ENCODE measurements around the gene DNHD1.

Gene DNHD1

DNA sequence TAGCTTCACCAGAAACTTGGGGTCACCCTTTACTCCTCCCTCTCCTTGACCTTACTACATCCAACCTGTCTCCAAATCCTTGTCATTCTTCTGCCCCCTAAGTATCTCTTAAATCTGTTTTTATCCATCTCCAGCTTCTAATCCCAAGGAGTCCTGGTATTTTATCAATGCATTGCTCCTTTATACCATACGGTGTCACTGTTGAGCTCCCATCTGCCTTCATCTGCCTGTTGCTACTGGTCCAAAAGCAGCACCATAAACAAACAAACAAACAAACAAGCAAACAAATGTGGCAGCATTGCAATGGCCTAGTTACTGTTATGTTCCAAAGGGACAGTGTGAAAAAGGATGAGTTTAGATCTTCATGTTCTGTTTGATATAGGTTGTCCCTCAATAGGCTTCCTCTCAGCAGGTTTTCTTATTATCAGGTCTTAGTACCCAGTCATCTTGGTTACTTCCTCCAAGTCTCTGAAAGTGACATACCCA, 34.2 kb downstream of the DNHD1 start:
- peak; percentile 24 for DNase-seq

DNA sequence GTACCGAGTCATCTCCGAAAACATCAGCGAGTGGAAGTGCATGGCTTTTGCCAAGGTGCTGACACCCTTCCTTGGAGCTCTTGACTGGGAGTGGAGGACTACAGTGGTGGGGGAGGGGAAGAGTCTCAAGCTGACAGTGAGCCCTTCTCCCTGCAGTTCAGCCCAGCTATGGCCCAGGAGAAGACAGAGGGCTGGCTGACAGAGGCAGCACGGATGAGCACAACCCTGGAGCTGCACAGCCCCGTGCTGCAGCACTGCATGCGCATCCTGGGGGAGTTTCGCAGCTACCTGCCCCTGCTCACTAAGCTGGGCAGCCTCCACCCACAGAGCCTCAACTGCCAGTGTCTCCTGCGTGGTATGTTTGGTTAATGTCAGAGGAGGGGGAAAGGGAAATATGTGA, 41.4 kb downstream of the DNHD1 start:
- DNase-seq: no peak

DNA sequence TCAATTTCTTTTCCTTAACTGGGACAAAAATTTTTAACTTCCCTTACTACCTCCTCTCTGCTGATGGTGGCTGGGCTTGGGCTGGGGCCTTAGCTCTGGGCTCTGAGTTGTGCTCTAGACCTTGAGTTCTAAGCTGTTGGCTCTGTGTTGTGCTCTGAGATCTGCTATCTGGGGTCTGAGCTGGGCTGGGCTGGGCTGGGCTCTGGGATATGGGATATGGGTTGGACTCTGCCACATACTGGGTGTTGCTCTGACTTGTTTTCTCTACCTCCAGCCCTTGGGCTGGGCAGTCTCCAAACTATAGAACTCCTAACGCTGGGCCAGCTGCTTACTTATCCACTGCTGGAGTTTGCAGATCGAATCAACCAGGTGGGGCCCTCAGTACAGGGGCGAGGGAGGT, 41.9 kb downstream of the DNHD1 start:
- DNase-seq: no peak

DNA sequence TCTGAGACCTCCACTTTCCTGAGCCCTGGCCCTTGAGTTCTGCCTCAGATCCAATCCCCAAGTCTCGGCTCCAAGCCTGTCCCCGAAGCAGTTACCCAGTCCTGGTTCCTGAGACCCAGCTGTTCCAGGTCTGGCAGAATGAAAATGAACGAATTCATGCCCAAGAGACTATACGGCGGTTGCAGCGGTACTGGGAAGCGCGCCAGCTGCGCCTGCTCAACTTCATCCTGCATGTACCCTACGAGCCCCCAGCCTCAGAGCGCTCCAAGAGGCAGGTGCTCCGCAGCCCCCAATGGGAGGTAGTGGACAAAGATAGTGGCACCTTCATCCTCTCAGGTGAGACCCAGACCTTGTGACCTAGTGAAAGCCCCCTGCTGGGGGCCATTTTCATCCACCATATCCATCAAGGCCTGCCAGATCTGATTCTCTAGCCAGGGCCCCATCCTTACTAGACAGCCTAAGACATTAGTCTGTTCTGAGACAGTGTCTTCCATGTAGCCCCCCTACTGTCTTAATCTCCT, 42.7 kb downstream of the DNHD1 start:
- DNase-seq: no peak

DNA sequence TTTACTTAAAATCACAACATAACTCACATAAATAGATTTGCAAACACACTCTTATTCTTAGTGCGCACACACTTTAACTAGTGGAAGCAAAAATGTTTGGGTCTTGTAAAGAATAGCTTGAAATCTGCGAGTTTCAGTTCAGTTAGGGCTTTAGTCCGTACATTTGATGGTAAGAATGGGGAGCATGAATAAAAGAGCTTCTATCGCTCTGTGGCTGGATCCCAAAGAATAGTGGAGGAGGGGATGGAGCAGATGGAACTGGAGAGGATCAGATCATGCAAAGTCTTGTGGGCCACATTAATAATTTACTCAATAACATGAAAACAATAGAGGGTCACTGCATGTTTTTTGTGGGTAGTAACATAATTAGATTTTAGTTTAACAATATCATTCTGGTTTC, 44.3 kb downstream of the DNHD1 start:
- no peak for DNase-seq

DNA sequence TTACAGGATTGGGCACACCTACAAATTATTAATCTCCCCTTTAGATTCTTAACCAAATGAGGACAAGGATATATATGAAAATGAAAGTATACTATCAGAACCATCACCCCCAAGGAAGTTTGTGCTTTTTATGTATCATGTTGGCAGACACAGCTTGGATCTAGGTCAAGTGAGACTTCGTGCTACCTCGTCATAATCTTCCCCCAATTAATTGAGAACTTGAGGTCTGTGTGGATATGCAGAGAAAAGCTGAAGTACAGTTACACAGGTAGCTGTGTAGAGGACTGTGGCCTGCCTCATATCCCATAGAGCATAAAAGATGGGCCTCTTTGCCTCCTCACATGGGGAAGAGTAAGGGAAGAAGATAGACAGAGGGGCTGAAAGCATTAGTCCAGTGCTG, 45.6 kb downstream of the DNHD1 start:
- no peak for DNase-seq

DNA sequence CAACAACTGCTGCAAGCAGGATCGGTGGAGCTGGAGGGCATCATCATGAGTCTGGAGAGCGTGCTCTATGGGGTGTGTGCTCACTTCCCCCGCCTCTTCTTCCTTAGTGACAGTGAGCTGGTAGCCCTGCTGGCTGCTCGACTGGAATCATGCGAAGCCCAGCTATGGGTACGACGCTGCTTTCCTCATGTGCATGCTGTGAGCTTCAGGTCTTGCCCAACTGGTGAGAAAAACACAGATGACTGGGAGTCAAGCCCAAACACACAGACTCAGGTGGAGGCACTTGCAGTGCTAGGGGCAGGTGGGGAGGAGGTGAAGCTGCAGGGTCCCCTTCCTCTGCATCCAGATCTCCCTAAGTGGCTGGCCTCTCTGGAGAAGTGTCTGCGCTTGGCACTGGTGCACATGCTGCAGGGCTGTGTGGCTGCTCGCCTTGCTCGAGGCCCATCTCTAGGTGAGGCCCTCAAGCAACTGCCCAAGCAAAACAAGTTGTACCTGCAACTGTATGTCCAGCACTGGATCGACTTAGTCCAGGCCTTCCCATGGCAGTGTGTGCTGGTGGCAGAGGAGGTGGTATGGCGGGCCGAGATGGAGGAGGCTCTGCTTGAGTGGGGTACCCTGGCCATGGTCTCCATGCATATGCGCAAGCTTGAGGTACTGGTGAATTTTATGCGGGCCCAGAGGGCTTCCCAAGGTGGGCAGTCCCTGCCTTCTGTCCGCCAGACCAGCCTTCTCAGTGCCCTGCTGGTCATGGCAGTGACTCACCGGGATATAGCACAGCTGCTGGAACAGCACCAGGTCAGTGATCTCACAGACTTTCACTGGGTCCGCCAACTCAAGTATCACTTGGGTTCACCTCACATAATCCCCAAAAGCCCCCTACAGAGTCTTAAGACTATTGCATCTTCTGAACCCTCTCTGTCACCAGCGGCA, 48.1 kb downstream of the DNHD1 start:
- no peak for DNase-seq

DNA sequence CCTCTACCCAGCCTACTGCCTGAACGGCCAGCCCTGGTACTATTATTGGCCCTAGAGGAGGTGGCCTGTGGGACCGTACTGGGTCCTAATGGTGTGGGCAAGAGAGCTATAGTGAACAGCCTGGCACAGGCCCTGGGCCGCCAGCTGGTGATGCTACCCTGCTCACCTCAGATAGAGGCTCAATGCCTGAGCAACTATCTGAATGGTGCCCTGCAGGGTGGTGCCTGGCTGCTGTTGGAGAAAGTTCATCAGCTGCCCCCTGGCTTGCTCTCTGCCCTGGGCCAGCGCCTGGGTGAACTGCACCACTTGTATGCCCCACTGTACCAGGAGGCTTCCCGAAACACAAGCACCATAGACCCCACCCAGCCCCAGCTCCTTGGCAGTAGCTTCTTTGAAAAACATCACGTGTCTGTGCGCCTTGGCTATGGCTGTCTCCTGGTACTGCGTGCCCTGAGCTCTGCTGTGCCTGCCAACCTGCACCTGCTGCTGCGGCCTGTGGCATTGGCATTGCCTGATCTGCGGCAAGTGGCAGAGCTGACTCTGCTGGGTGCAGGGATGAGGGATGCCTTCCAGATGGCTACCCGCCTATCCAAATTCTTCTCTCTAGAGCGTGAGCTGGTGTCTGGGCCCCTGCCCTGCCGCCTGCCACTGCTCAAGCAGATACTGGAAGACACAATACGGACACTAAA, 49.0 kb downstream of the DNHD1 start:
- no peak for DNase-seq

DNA sequence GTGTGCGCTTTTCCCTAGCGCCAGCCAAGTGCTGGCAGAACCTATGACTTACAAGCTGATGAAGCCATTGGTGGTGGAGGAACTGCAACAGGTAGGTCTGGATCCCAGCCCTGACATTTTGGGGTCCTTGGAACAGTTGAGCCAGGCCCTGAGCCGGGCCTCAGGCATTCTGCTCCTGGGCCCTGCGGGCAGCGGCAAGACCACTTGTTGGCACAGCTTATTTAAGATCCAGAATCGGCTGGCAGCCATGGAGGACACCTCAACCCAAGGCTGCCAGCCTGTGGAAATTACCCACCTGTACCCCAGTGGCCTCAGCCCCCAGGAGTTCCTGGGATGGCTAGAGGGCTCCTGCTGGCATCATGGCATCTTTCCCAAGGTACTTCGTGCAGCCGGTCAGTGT, 49.7 kb downstream of the DNHD1 start:
- no peak for DNase-seq

DNA sequence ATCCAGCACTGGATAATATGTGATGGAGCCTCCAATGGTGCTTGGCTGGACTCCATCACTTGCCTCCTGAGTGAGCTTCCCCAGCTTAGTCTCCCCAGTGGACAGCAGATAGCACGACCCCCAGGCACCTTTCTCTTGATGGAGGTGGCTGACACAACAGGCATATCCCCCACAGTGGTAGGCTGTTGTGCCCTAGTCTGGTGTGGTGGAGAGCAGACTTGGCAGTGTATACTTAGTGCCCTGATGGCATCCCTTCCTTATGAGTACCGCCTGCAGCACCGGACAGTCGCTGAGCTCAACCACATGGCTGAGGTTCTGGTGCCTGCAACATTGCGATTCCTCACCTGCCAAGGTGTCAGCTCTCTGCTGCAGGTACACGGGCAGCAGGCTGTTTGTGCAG, 50.1 kb downstream of the DNHD1 start:
- no peak for DNase-seq

DNA sequence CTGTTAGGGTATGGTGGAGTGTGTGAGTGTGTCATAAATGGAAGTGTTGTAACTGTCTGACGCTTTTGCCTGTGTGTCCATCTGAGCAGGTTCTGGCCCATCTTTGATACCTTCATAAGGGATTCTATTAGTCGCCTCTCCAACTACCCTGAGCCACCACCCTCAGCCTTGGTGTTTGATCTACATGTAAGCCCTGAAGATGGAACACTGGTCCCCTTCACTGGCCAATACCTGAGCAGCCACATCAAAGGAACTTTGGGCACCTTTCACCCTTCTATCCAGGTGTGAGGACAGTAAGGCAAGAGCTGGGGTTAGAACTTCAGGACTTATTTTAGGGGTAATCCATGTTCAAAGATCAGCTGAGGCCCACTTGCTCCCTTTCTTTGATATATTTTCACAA, 51.0 kb downstream of the DNHD1 start:
- DNase-seq: no peak

DNA sequence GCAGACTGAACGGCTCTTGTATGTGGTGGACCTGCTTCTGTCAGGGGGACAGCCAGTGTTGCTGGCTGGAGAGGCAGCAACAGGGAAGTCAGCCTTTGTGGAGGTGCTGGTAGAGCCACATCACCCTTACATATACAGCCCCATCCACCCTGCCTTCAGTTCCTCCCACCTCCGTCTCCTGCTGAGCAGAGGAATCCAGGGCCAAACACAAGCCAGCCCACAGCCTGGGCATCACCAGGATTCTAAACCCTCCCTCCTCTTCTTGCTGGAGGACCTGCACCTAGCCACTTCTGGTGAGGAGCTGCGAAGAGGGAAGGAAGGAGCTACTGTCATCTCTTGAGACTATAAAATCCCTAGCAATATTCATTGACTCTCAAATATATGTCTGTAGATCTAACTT, 51.6 kb downstream of the DNHD1 start:
- no peak for DNase-seq

DNA sequence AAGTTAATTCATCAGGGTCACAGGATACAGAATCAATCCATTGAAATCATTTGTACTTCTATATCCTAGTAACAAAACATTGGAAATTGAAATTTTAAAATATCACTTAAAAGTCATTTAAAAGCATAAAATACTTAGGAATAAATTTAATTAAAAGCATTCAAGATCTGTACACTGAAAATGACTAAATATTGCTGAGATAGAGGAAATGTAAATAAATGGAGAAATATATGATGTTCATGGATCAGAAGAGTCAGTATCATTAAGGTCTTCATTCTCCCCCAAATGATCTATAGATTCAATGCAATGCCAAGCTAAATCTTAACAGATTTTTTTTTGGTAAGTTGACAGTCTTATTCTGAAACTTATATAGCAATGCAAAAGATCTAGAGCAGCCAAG, 56.6 kb downstream of the DNHD1 start:
- DNase-seq: no peak

DNA sequence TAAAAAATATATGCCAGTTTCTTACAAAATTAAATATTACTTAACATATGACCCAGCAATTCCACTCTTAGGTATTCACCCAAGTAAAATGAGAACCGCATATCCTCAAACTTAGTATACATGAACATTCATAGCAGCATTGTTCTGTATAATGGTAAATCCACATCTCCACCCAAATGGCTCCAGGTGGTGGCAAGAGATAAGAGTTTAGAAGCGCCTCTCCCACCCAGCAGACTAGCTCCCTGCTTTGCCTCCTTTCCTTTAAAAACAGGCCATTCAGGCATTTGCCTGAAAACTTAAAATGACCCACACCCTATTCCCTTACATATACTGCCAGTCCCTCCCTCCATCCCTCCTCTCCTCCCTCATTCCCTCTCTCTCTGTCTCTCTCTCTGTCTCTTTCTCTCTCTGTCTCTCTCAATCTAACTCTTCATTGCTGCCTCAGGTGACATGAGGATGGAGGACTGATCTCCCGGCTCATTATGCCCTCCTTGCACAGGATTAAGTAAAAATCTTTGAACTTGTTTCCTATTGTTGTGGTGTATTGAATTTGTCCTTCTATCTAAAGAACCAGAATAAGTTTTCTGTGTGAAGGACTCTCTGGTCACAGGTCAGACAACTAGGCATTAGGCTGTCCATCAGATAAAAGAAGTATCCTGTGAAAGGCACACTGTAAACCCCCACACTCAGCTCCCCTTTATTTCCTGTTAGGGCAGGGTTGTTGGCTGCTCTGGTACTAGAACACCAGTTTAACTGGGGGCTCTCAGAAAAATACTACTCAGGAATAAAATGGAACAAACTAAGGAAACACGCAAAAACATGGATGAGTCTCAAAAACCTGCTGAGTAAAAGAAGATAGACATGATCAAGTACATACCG, 58.0 kb downstream of the DNHD1 start:
- no peak for DNase-seq

DNA sequence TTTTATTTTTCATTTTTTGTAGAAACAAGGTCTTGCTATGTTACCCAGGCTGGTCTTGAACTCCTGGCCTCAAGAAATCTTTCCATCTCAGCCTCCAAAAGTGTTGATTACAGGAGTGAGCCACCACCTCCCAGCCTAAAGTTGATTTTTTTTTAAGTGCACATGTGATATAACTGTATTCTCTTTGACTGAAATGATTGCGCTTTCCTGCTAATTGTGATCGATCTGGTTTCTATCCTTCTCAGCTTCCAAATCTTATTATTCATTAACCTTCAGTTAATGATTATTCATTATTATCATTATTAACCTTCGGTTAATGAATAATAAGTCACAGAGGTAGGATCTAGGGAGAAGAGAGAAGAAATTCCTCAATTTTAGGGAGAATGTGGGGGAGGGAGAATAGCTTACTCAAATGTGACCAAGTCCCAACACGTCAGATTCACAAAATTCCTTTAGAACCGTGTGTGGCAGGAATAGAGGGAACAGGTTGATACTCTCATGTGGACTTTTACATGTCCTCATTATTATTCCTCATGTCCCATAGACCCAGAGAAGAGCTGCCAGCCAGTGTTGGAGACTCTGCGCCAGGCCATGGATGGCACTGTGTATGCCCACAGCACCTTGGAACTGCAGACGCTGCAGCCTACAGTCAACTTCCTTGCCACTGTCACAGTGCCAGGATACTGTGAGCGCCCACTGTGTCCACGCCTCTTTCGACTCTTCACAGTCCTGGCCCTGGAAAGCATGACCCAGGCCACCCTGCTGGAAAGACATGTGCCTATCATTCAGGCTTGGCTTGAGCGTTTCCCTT, 59.3 kb downstream of the DNHD1 start:
- no peak for DNase-seq

DNA sequence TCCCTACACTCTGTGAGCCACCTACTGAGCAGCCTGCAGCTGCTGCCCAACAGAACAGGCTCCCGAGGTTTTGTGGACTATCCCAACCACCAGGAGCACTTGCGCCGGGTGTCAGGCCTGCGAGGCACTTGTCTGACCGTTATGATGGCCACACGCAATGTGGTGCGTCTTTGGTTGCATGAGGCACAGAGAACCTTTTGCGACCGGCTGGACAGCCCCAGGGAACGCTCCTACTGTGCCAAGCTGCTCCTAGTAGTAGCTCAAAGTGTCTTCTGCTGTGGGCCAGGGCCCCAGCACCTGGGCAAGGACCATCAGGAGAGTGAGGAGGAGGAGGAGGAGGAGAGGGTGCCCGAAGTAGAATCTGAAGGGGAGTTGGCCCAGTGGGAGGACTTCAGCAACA, 60.0 kb downstream of the DNHD1 start:
- no peak for DNase-seq

DNA sequence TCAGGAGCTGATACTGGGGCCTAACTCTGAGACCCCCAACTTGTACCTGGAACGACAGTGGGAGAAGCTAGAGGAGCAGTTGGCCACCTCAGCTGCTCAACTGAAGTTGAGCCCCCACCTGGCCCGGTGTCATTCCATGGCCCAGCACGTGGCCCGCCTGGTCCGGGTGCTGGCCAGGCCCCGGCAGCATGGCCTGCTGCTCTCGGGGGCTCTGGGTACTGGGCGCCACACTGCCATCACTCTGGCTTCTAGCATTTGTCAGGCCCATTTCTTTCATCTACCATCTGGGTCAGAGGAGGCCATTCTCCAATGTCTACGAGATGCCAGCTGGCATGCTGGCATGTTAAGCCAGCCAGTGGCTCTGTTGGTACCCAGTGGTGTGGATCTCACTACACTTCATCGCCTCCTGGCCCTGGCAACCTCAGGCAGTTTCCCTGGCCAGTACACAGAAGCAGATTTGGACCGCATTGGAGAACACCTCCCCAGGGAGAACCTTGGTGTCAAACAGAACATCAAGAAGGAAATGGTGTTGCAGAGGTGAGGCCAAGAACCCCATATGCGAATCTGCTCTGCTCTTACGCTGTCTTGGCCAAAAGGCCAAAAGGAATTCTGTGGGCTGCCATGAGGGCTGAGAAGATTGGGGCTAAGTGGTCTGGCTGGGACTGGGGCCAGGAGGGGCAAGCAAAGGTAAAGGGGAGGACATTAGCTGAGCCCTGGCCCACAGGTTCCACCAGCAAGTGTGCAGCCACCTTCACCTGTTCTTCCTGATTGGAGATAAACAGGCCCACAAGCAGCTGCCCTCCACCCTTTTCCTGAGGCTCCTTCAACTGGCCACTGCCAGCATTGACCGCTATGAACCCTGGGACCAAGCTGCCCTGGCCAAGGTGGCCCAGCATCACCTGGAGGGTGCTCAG, 60.9 kb downstream of the DNHD1 start:
- DNase-seq: no peak

DNA sequence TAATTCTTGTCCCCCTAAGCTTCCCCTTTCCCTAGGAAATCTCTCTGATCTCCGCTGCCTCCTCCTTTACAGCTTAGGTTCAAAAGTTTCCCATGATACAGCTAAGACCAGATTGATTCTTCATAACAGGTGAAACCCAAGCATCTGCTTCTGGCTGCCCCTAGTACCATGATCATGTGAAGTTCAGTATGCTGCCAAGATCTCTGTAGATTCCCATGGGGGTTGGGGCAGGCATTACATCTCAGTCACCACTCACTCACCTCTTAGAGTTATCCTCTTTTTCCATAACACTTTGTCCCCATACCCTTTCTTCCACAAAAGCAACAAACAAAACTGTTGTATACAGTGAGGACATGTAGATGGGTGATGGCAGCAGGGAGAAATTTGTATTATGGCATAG, 62.3 kb downstream of the DNHD1 start:
- no peak for DNase-seq

DNA sequence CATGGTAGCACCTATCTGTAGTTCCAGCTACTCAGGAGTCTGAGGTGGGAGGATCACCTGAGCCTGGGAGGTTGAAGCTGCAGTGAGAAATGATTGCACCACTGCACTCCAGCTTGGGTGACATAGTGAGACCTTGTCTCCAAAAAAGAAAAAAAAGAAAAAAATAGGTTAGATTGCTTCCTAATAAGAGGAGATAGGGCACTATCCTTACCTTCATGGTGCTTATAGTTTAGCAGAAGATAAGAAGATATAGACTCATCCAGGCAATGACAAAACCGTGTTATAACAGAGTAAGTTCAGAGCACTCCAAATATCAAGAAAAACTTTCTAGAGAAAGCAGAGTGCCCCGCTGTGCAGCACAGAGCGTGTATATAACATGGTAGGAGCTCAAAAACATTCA, 64.2 kb downstream of the DNHD1 start:
- DNase-seq: no peak

DNA sequence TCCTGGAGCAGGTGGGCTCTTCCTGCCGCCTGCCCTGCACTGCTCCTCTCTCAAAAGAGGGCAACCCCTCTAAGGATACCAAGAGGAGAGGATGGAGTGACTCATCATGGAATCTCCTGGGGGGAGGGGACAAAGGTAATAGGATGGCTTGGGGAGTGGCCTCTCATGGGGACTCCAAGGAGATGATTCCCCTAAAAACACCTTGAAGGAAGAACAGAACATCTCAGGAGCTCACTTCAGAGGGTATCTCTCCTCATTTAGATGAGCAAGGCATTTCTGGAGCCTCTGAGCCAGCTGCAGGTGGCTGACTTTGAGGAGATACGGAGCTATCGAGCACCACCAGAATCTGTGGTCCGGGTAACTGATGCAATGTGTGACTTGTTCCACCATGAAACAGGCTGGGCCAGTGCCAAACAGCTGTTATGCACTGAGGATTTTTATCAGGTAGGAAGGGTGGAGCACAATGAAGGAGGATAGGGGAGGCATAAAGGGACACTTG, 66.1 kb downstream of the DNHD1 start:
- no peak for DNase-seq

DNA sequence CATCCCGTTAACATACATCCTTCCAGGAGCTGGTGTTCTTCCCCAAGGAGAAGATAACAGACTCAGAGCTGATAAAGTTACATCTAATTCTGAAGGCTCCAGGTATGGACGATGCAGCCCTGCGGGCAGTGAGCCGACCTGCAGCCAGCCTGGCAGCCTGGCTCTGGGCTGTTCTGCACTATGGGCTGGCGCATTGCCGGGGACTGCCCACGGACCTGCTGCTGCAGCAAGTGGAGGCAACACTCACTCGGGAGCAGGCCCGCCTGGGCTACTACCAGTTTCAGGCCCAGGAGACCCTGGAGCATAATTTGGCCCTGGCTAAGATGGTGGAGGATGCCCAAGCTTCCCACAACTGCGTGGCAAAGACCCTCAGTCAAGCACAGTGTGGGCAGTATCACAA, 66.6 kb downstream of the DNHD1 start:
- DNase-seq: no peak
